Aorta (tissue), 5 donors: ENCODE results near the gene HOXD10. TPM values are rescaled to one million over a fixed set of nuclear protein-coding genes. Genes with fewer than 3 reads are reported as not detected.

Experiments used
- ATAC-seq: fragments of 200-7000 bp; cut with Tn5 transposase; one replicate; pipeline ENCODE4 v1.9.1; 2022; ENCODE audit warnings: moderate library complexity; ENCODE audit not compliant: low FRiP score
- DNase-seq, 2 donors: peaks; one replicate each; pipeline ENCODE4 v3.0.0-alpha.2; 2020
- H3K27ac ChIP-seq, 2 donors: one replicate each; pipeline ENCODE4 v1.5.1; 2013; ENCODE audit warnings: low read length in 2 of 2, mild to moderate bottlenecking in 2 of 2, moderate library complexity in 2 of 2, control low read depth in 1 of 2, inconsistent platforms in 1 of 2, low read depth in 1 of 2
- H3K27me3 ChIP-seq, 2 donors: one replicate each; pipeline ENCODE4 v1.6.1; 2013; ENCODE audit warnings: control low read depth in 1 of 2, low read length in 1 of 2, mild to moderate bottlenecking in 1 of 2, moderate library complexity in 1 of 2; ENCODE audit not compliant: insufficient read depth in 2 of 2, control insufficient read depth in 1 of 2
- H3K36me3 ChIP-seq, 2 donors: one replicate each; pipeline ENCODE4 v1.6.1; 2013; ENCODE audit warnings: control low read depth in 1 of 2, low read length in 1 of 2, mild to moderate bottlenecking in 1 of 2; ENCODE audit not compliant: insufficient read depth in 2 of 2, control insufficient read depth in 1 of 2
- H3K4me1 ChIP-seq, 2 donors: one replicate each; pipeline ENCODE4 v1.6.1; 2013; ENCODE audit warnings: low read length in 2 of 2, control low read depth in 1 of 2, mild to moderate bottlenecking in 1 of 2, moderate library complexity in 1 of 2; ENCODE audit not compliant: insufficient read depth in 2 of 2, control insufficient read depth in 1 of 2
- H3K4me3 ChIP-seq, 2 donors: one replicate each; pipeline ENCODE4 v1.5.1; 2013; ENCODE audit warnings: low read length in 2 of 2, control low read depth in 1 of 2, mild to moderate bottlenecking in 1 of 2
- H3K9me3 ChIP-seq: one replicate; pipeline ENCODE4 v1.6.1; 2013; ENCODE audit warnings: mild to moderate bottlenecking, low read length; ENCODE audit not compliant: control insufficient read depth
- WGBS, 2 donors: extraction: QIAGEN DNeasy Blood & Tissue Kit; methylation state at CpG; one replicate each; pipeline ENCODE4 v1.1.7; 2013; 5-methylcytosine and 5-hydroxymethylcytosine counted together
- intact Hi-C, 2 donors: fragments of 100-400 bp; cut with DNase I; formaldehyde crosslinking; loops; one replicate each; pipeline versions ENCODE4 v1.14.2 to v1.15.0; 2022
- polyA plus RNA-seq, 2 donors: library from polyadenylated mRNA; stranded (reverse); fragments of 200-250 nt; gene quantifications; one replicate each; pipeline ENCODE4 v1.2.3, GENCODE V29; 2013
- total RNA-seq, 2 donors: library from RNA; stranded (reverse); fragmentation: NEBNext Ultra II Directional; extraction: Animal tissue kit (Norgen Biotek cat#: 25700); gene quantifications; one replicate each; pipeline ENCODE4 v1.2.1, GENCODE V29; 2021
- donor health status: healthy with polysubstance abuse.
- donor health status: Bipolar disorder and iron deficiency.
- donor health status: DM: no; HTN: no; CAD: no.
- donor health status: DM: no; HTN: no; CAD: no.
- donor health status: DM: yes; HTN: yes; CAD: no.

HOXD10 gene
- total and polyA plus RNA-seq, 4 donors, result 1.4 TPM; not detected in 3

- Histone ChIP-seq H3K27me3 (no peaks in the 10 kb centered on the region), H3K27ac (no peak overlapping the region), H3K9me3 (peaks cover 2% of the 10 kb centered on the region), H3K4me3 (peak overlapping the region in 1 of 2 donors; percentile 12), H3K36me3 (no peaks in the 10 kb centered on the region), H3K4me1 (no peaks in the 10 kb centered on the region)
- 50 to 54% methylated on average over 29 of the region's 29 CpGs for WGBS, 2 donors
- DNase-seq (no peak), ATAC-seq (no peak)
- intact Hi-C loops, result loop anchor here (2.0 to 10.0 kb wide), 4 partner anchors 397 to 1753 kb away; partner anchors contain the start of gene SP9 (in 1 of the 2)
Observed at GRCh38 chr2:176087330-176088047, 29.1 kb upstream of the HOXD10 start.

GRCh38 chr2:176088048-176088936, 28.3 kb upstream of the HOXD10 start:
- H3K27ac ChIP-seq, result no peak overlapping the region
- intact Hi-C loops, result loop anchor here (2.0 to 10.0 kb wide), 4 partner anchors 397 to 1753 kb away; partner anchors contain the start of gene SP9 (in 1 of the 2)
- peaks cover 2% of the 10 kb centered on the region for H3K9me3 ChIP-seq
- H3K27me3 ChIP-seq, result no peaks in the 10 kb centered on the region
- DNase-seq, result peak in 1 of 2 donors; percentile 89
- no peaks in the 10 kb centered on the region for H3K36me3 ChIP-seq
- no peaks in the 10 kb centered on the region for H3K4me1 ChIP-seq
- WGBS, 2 donors, result 6 to 8% methylated on average over 48 to 49 of the region's 49 CpGs
- H3K4me3 ChIP-seq, result peak overlapping the region in 1 of 2 donors; percentile 12
- peak; percentile 86 for ATAC-seq

GRCh38 chr2:176088937-176089842, 27.4 kb upstream of the HOXD10 start:
- no peak for ATAC-seq
- Histone ChIP-seq H3K27me3 (no peaks in the 10 kb centered on the region), H3K27ac (no peak overlapping the region), H3K9me3 (no peaks in the 10 kb centered on the region), H3K4me3 (no peak overlapping the region), H3K36me3 (no peaks in the 10 kb centered on the region), H3K4me1 (no peaks in the 10 kb centered on the region)
- intact Hi-C loops, result loop anchor here (2.0 to 10.0 kb wide), 4 partner anchors 398 to 1754 kb away; partner anchors contain the start of gene SP9 (in 1 of the 2)
- DNase-seq, result no peak
- 14 to 16% methylated on average over 6 of the region's 6 CpGs for WGBS, 2 donors

GRCh38 chr2:176089843-176090395, 26.7 kb upstream of the HOXD10 start:
- no peak for ATAC-seq
- Histone ChIP-seq H3K4me3 (no peak overlapping the region), H3K27me3 (no peaks in the 10 kb centered on the region), H3K9me3 (no peaks in the 10 kb centered on the region), H3K4me1 (no peaks in the 10 kb centered on the region), H3K36me3 (no peaks in the 10 kb centered on the region), H3K27ac (no peak overlapping the region)
- intact Hi-C loops, result loop anchor here (2.0 to 10.0 kb wide), 5 partner anchors 399 to 1755 kb away; partner anchors contain the start of genes ATP5MC3 (in 1 of the 2) and SP9 (in 1 of the 2)
- DNase-seq, result no peak

GRCh38 chr2:176090862-176091261, 25.7 kb upstream of the HOXD10 start:
- no peak overlapping the region for H3K27ac ChIP-seq
- H3K36me3 ChIP-seq, result no peaks in the 10 kb centered on the region
- intact Hi-C loops, result loop anchor here in 1 of 2 donors (10.0 kb wide), 1 partner anchor 906 kb away; the partner anchor contains the start of gene ATP5MC3
- ATAC-seq, result no peak
- no peaks in the 10 kb centered on the region for H3K4me1 ChIP-seq
- DNase-seq, result no peak
- no peak overlapping the region for H3K4me3 ChIP-seq
- H3K9me3 ChIP-seq, result no peaks in the 10 kb centered on the region
- WGBS, 2 donors, result 47 to 52% methylated on average over 5 of the region's 5 CpGs
- H3K27me3 ChIP-seq, result no peaks in the 10 kb centered on the region

- DNase-seq (peak in 1 of 2 donors; percentile 19), ATAC-seq (no peak)
- Histone ChIP-seq H3K4me3 (no peak overlapping the region), H3K27me3 (no peaks in the 10 kb centered on the region), H3K4me1 (no peaks in the 10 kb centered on the region), H3K27ac (no peak overlapping the region), H3K36me3 (no peaks in the 10 kb centered on the region), H3K9me3 (no peaks in the 10 kb centered on the region)
- WGBS, 2 donors, result 15 to 18% methylated on average over 28 to 31 of the region's 31 CpGs
- intact Hi-C loops, result loop anchor here in 1 of 2 donors (10.0 kb wide), 1 partner anchor 907 kb away; the partner anchor contains the start of gene ATP5MC3
Observed at GRCh38 chr2:176091329-176092258, 25.0 kb upstream of the HOXD10 start.
